HepG2 (cell line): ENCODE results near the gene CEP44. TPM values are rescaled to one million over a fixed set of nuclear protein-coding genes. Genes with fewer than 3 reads are reported as not detected.

Experiments
- ATAC-seq: fragments of 200-7000 bp; cut with Tn5 transposase; 3 replicates; pipeline ENCODE4 v1.9.1; 2020; ENCODE audit warnings: mild to moderate bottlenecking, moderate library complexity
- BruUV-seq: library from RNA; stranded (reverse); fragments of 400-500 nt; replicated peaks from 2 replicates; lab custom pipeline; 2021; lab: Mats Ljungman, UMichigan
- CTCF ChIA-PET: fragments of 300-600 bp; formaldehyde crosslinking; extraction: SDS; loops from one replicate; lab custom pipeline; 2021; ENCODE audit warnings: low total read pairs, inconsistent platforms, low intra/inter-chr PET ratio; lab: Yijun Ruan, JAX
- POLR2A ChIA-PET: fragments of 350-600 bp; sonication (Branson Sonifier 250); formaldehyde crosslinking; loops from one replicate; lab custom pipeline; 2020; ENCODE audit warnings: antibody characterized with exemption, inconsistent platforms; lab: Yijun Ruan, JAX
- DNase-seq: peaks from one replicate; pipeline ENCODE4 v3.0.0-alpha.2; 2015; ENCODE audit warnings: low spot score
- FAIRE-seq: peaks from 3 replicates; lab custom pipeline; 2011; peaks lifted over from hg19 to GRCh38; lab: Jason Lieb, UNC
- H2AFZ ChIP-seq: one replicate; pipeline ENCODE4 v1.6.1; 2011; ENCODE audit warnings: low read length, inconsistent platforms
- H3K27ac ChIP-seq: fragments of 300-600 bp; 3 replicates; pipeline ENCODE4 v1.8.0; 2011; ENCODE audit warnings: mixed run types, mild to moderate bottlenecking, mixed read lengths, low read length, inconsistent platforms; ENCODE audit not compliant: insufficient read depth; ENCODE audit errors: extremely low read length
- H3K27me3 ChIP-seq, 2 experiments: fragments of 200-600 bp in 1 of 2; 2 replicates in 1 of 2; 3 replicates in 1 of 2; pipeline versions ENCODE4 v1.6.0 to v1.8.0; 2011; ENCODE audit warnings: low read length in 2 of 2, mild to moderate bottlenecking in 2 of 2, moderate library complexity in 2 of 2, inconsistent platforms in 1 of 2; ENCODE audit not compliant: insufficient read depth in 2 of 2, control insufficient read depth in 1 of 2
- H3K36me3 ChIP-seq, 2 experiments: fragments of 200-600 bp in 1 of 2; replicated peaks in 1 of 2; 2 replicates in 1 of 2; 3 replicates in 1 of 2; pipeline versions ENCODE4 v1.5.1 to v1.8.0; 2011; ENCODE audit warnings: low read length in 2 of 2, inconsistent platforms in 1 of 2; ENCODE audit not compliant: insufficient read depth in 2 of 2, control insufficient read depth in 1 of 2
- H3K4me1 ChIP-seq: 2 replicates; pipeline ENCODE4 v1.5.1; 2012; ENCODE audit warnings: low read length, inconsistent platforms; ENCODE audit not compliant: insufficient read depth
- H3K4me2 ChIP-seq: 2 replicates; pipeline ENCODE4 v1.6.0; 2011; ENCODE audit warnings: low read depth, low read length, inconsistent platforms
- H3K4me3 ChIP-seq, 3 experiments: fragments of 200-600 bp in 1 of 3; sonication (generic), shearing (Covaris generic) in 1 of 3; replicated peaks in 1 of 3; 2 replicates each; pipeline ENCODE4 v1.5.1; 2011 to 2016; ENCODE audit warnings: low read length in 3 of 3, inconsistent platforms in 2 of 3, low read depth in 2 of 3, mild to moderate bottlenecking in 2 of 3, control low read depth in 1 of 3, mixed read lengths in 1 of 3; ENCODE audit not compliant: insufficient read depth in 1 of 3
- H3K79me2 ChIP-seq: one replicate; pipeline ENCODE4 v1.6.1; 2011; ENCODE audit warnings: low read length, inconsistent platforms; ENCODE audit not compliant: insufficient read depth
- H3K9ac ChIP-seq: 2 replicates; pipeline ENCODE4 v1.6.0; 2011; ENCODE audit warnings: mild to moderate bottlenecking, low read depth, low read length, inconsistent platforms; ENCODE audit not compliant: insufficient read depth
- H3K9me3 ChIP-seq: 2 replicates; pipeline ENCODE4 v1.5.1; 2012; ENCODE audit warnings: mild to moderate bottlenecking, low read length
- H4K20me1 ChIP-seq: 2 replicates; pipeline ENCODE4 v1.6.0; 2011; ENCODE audit warnings: inconsistent platforms, mild to moderate bottlenecking, low read length, moderate library complexity; ENCODE audit not compliant: insufficient read depth
- KDM5A ChIP-seq: fragments of 200-600 bp; sonication (generic); IDR thresholded peaks from 2 replicates; pipeline ENCODE4 v1.7.0; 2018; ENCODE audit warnings: antibody characterized with exemption, mild to moderate bottlenecking, low read length, borderline replicate concordance
- MATR3 ChIP-seq: sonication (generic); formaldehyde crosslinking; IDR thresholded peaks from 2 replicates; pipeline ENCODE4 v1.4.0; 2020; ENCODE audit warnings: missing genetic modification reagents
- ZNF260 ChIP-seq: sonication (generic); formaldehyde crosslinking; IDR thresholded peaks from 2 replicates; pipeline ENCODE4 v1.4.0; 2020; ENCODE audit warnings: missing genetic modification reagents, low read depth, mild to moderate bottlenecking, borderline replicate concordance
- ZNF740 ChIP-seq: sonication (generic); formaldehyde crosslinking; IDR thresholded peaks from 2 replicates; pipeline ENCODE4 v1.4.0; 2020; ENCODE audit warnings: missing genetic modification reagents
- ZNF772 ChIP-seq: sonication (generic); formaldehyde crosslinking; IDR thresholded peaks from 2 replicates; pipeline ENCODE4 v1.5.0; 2020; ENCODE audit warnings: mild to moderate bottlenecking, missing genetic modification reagents
- WGBS: methylation state at CpG from one replicate; pipeline ENCODE4 v1.1.6; 2017; ENCODE audit warnings: low lambda C conversion rate; 5-methylcytosine and 5-hydroxymethylcytosine counted together
- in situ Hi-C: cut with HindIII; loops from 2 replicates; pipeline ENCODE4 v1.10.0; 2017; ENCODE audit warnings: low pct_unique_long_range_greater_than_20kb; ENCODE audit not compliant: extremely low pct_ligation_motif_present
- intact Hi-C: fragments of 100-400 bp; cut with micrococcal nuclease; formaldehyde crosslinking; loops from one replicate; pipeline ENCODE4 v1.10.0; 2022; ENCODE audit not compliant: unreplicated experiment
- polyA plus RNA-seq, 8 experiments: library from polyadenylated mRNA; depleted of rRNA in 3 of 8; stranded (reverse) in 7 of 8; unstranded in 1 of 8; fragments of >200 nt; fragmentation: Illumina TruSeq in 4 of 8; extraction: Trizol in 4 of 8; gene quantifications; 2 replicates each; pipeline versions ENCODE4 v1.2.1 to v1.2.3, GENCODE V29; 2011 to 2016; ENCODE audit warnings: low read depth in 4 of 8, missing spikeins in 1 of 8, mixed read lengths in 1 of 8; ENCODE audit not compliant: insufficient read depth in 1 of 8
- total RNA-seq, 5 experiments: library from RNA; depleted of rRNA; stranded (reverse); fragments of >200 nt; fragmentation: Illumina TruSeq; extraction: Trizol; gene quantifications; 2 replicates each; pipeline ENCODE4 v1.2.3, GENCODE V29; 2016; ENCODE audit warnings: low read depth in 1 of 5
- TF ChIP-seq, protein P1 (sequence below): sonication (generic); formaldehyde crosslinking; IDR thresholded peaks from 2 replicates; pipeline ENCODE4 v1.9.0; 2021; ENCODE audit warnings: missing genetic modification reagents, borderline replicate concordance

The CEP44 gene
- total and polyA plus RNA-seq, 2 of the 13 experiments (the other 11 are each of a cell fraction or from before 2014, with no cell fraction given) = 5.5 to 11.9 TPM

DNA sequence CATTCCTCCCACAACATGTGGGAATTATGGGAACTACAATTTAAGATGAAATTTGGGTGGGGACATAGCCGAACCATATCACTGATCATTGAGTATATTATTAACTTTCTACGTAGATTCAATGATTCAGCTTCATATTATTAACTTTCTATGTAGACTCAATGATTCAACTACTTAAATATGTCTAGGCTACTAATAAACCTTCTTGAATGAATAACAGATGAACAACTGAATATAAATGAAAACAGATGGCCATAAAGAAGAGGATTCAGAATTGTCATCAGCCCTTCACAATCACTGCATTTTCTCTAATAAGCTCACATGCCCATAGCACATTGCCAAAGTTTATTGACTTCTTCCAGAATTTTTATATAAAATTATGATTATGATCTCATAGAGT lies 57.0 kb downstream of the CEP44 start:
- 32% methylated on average over 2 of the region's 2 CpGs for WGBS
- no TSS peak for BruUV-seq
- Histone ChIP-seq H4K20me1 (no peaks in the 10 kb centered on the region), H3K79me2 (no peaks in the 10 kb centered on the region), H3K27ac (no peak overlapping the region), H3K4me3 (no peak overlapping the region), H2AFZ (no peak overlapping the region), H3K36me3 (no peaks in the 10 kb centered on the region), H3K9ac (no peak overlapping the region)
- in situ Hi-C loops (no loop called here), intact Hi-C loops (no loop called here)
- ChIA-PET CTCF (no interaction called here), POLR2A (no interaction called here)
- ATAC-seq (no peak), DNase-seq (no peak)
- no peak for TF ChIP-seq ZNF260 (CRISPR knock-in tag)
- TF ChIP-seq, all 625 proteins: peak for 0
- Histone ChIP-seq H3K4me2 (no peak overlapping the region), H3K27me3 (no peaks in the 10 kb centered on the region), H3K9me3 (no peaks in the 10 kb centered on the region), H3K4me1 (no peaks in the 10 kb centered on the region)
- no peak for FAIRE-seq

DNA sequence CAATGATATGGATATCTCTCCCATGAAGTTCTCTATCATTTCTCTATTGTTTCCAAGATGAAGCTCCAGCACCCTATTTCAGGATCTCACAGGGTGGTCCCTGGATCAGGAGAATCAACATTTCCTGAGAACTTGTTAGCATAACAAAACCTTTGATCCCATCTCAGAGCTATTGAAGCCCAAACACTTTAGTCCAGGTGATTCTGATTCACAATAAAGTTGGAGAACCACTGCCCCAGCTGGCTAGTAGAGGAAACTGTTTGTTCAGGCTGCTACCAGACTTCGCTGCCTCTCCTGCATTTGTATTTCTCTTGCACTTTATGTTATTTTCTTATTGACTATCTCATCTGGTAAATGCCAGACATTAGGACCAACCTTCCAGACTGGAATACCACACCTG lies 65.4 kb downstream of the CEP44 start:
- Histone ChIP-seq H3K9me3 (no peaks in the 10 kb centered on the region), H3K79me2 (no peaks in the 10 kb centered on the region), H3K27ac (no peak overlapping the region), H3K36me3 (no peaks in the 10 kb centered on the region), H4K20me1 (no peaks in the 10 kb centered on the region), H3K4me1 (no peaks in the 10 kb centered on the region), H3K9ac (no peak overlapping the region), H3K27me3 (no peaks in the 10 kb centered on the region), H3K4me3 (no peak overlapping the region), H3K4me2 (no peak overlapping the region), H2AFZ (no peak overlapping the region)
- WGBS = 38% methylated on average over 1 of the region's 1 CpG
- intact Hi-C loops = no loop called here
- ATAC-seq (no peak), DNase-seq (no peak), FAIRE-seq (no peak)
- no TSS peak for BruUV-seq
- ChIA-PET POLR2A (no interaction called here), CTCF (no interaction called here)
- TF ChIP-seq KDM5A (no peak), ZNF772 (CRISPR knock-in tag) (no peak), ZNF740 (CRISPR knock-in tag) (no peak), MATR3 (CRISPR knock-in tag) (no peak)
- TF ChIP-seq, protein P1, sequence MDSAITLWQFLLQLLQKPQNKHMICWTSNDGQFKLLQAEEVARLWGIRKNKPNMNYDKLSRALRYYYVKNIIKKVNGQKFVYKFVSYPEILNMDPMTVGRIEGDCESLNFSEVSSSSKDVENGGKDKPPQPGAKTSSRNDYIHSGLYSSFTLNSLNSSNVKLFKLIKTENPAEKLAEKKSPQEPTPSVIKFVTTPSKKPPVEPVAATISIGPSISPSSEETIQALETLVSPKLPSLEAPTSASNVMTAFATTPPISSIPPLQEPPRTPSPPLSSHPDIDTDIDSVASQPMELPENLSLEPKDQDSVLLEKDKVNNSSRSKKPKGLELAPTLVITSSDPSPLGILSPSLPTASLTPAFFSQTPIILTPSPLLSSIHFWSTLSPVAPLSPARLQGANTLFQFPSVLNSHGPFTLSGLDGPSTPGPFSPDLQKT (CRISPR knock-in tag) = no peak
- in situ Hi-C loops = no loop called here
